Esophagus muscularis mucosa (tissue), 4 donors: Measurements from ENCODE around the gene NAV2.

Experiments used
- CTCF ChIP-seq, 3 experiments: fragments of 200-600 bp in 2 of 3; fragments of 450-650 bp in 1 of 3; sonication (generic) in 2 of 3; IDR thresholded peaks; one replicate each; pipeline ENCODE4 v1.5.1; 2017 to 2019; ENCODE audit warnings: antibody characterized with exemption in 3 of 3, mild to moderate bottlenecking in 2 of 3, moderate library complexity in 1 of 3
- EP300 ChIP-seq: sonication (generic); formaldehyde crosslinking; IDR thresholded peaks from one replicate; pipeline ENCODE4 v1.6.1; 2017; ENCODE audit warnings: antibody characterized with exemption
- POLR2A ChIP-seq: fragments of 450-650 bp; IDR thresholded peaks from one replicate; pipeline ENCODE4 v1.6.1; 2017; ENCODE audit warnings: antibody characterized with exemption, moderate library complexity, mild to moderate bottlenecking, low read depth
- POLR2AphosphoS5 ChIP-seq, 2 donors: sonication (generic); formaldehyde crosslinking; IDR thresholded peaks; one replicate each; pipeline ENCODE4 v1.6.1; 2017; ENCODE audit warnings: antibody characterized with exemption in 2 of 2

- TF ChIP-seq POLR2A: no peak
- no peak for TF ChIP-seq CTCF (IDR thresholded peaks at IDR 0.05)
- no peak for TF ChIP-seq POLR2AphosphoS5 (IDR thresholded peaks at IDR 0.05)
- TF ChIP-seq EP300: no peak
Observed at GRCh38 chr11:20061776-20062175, 349.1 kb downstream of the NAV2 start.
